ENCODE results near the gene PGRMC2.

- TF ChIP-seq SNAI2 (CRISPR knock-in tag; IDR thresholded peaks at IDR 0.05) (no peak), CSRNP3 (CRISPR knock-in tag; IDR thresholded peaks at IDR 0.05) (no peak), ZFP30 (CRISPR knock-in tag; IDR thresholded peaks at IDR 0.05) (no peak)
These were observed 59.5 kb downstream of the PGRMC2 start for GRCh38 chr4:128227991-128228571.
